Kasumi-1 (cell line): Measurements from ENCODE around the gene OSGEP.

Experiments used
- DNase-seq, 2 experiments: peaks; one replicate each; lab custom pipeline; 2025; lab: John Stamatoyannopoulos, UW

Gene OSGEP

GRCh38 chr14:20434701-20435581, 19.7 kb downstream of the OSGEP start:
- no peak for DNase-seq

- DNase-seq = no peak
Observed at GRCh38 chr14:20429801-20430669, 24.6 kb downstream of the OSGEP start.

GRCh38 chr14:20428802-20429201, 25.8 kb downstream of the OSGEP start:
- DNase-seq = peak in 1 of 2 experiments; percentile 18

- no peak for DNase-seq
Observed at GRCh38 chr14:20428010-20428365, 26.6 kb downstream of the OSGEP start.

- DNase-seq = peak; percentile 96 to 97
Observed at GRCh38 chr14:20427231-20428009, 27.2 kb downstream of the OSGEP start.

- no peak for DNase-seq
Observed at GRCh38 chr14:20424851-20425250, 29.8 kb downstream of the OSGEP start.

- no peak for DNase-seq
Observed at GRCh38 chr14:20422886-20423285, 31.7 kb downstream of the OSGEP start.

GRCh38 chr14:20421267-20421666, 33.3 kb downstream of the OSGEP start:
- DNase-seq = no peak

- DNase-seq = no peak
Observed at GRCh38 chr14:20419419-20419818, 35.2 kb downstream of the OSGEP start.

- DNase-seq = no peak
Observed at GRCh38 chr14:20418501-20418909, 36.1 kb downstream of the OSGEP start.

- DNase-seq = no peak
Observed at GRCh38 chr14:20417250-20418186, 37.1 kb downstream of the OSGEP start.

GRCh38 chr14:20416223-20416622, 38.4 kb downstream of the OSGEP start:
- DNase-seq = no peak

- peak; percentile 89 to 95 for DNase-seq
Observed at GRCh38 chr14:20415782-20416206, 38.8 kb downstream of the OSGEP start.

- peak; percentile 44 to 48 for DNase-seq
Observed at GRCh38 chr14:20413744-20414082, 40.9 kb downstream of the OSGEP start.

GRCh38 chr14:20412876-20413743, 41.5 kb downstream of the OSGEP start, which contains the start of gene TEP1:
Gene TEP1, minus strand, starts transcription at chr14:20413501. Its CDS starts 5,062 bp downstream, at chr14:20408439.
- peak; percentile 83 to 86 for DNase-seq

- no peak for DNase-seq
Observed at GRCh38 chr14:20412411-20412810, 42.2 kb downstream of the OSGEP start.

- DNase-seq = no peak
Observed at GRCh38 chr14:20409226-20409625, 45.4 kb downstream of the OSGEP start.

- DNase-seq = no peak
Observed at GRCh38 chr14:20403521-20403920, 51.1 kb downstream of the OSGEP start.

GRCh38 chr14:20400965-20401593, 53.5 kb downstream of the OSGEP start:
- DNase-seq = no peak

GRCh38 chr14:20400589-20400964, 54.0 kb downstream of the OSGEP start:
- DNase-seq = no peak
